HG02642 (cell line): ENCODE results near the gene DNAH7.
"Not testable (repeated sequence)": the region's sequence is repeated elsewhere in the genome, so short reads cannot be mapped to it uniquely, and the experiment has no call there.

Experiments used
- ATAC-seq: cut with Tn5 transposase; IDR thresholded peaks from one replicate; pipeline ENCODE4 v1.9.1; 2021; ENCODE audit warnings: mild to moderate bottlenecking; ENCODE audit not compliant: unreplicated experiment, poor library complexity

Gene DNAH7

DNA sequence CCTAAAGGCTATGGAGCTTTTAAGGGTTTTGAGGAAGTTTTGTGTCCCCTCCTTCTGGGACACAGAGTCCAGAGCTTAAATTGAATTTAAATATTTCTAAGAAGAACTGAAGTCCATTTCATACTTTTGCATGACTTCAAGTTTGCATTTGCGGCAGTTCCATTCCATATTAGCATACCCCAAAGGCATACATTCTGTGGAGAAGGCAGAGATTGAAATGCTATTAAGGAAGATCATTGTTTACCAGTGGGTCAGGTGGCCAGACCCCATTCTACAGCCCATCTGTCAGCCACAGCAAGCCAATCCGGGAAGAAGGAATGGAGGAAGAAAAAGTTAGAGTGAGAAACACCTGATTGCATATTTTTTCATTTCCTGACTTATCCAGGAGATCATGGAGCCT, 75.0 kb downstream of the DNAH7 start:
- no peak for ATAC-seq

DNA sequence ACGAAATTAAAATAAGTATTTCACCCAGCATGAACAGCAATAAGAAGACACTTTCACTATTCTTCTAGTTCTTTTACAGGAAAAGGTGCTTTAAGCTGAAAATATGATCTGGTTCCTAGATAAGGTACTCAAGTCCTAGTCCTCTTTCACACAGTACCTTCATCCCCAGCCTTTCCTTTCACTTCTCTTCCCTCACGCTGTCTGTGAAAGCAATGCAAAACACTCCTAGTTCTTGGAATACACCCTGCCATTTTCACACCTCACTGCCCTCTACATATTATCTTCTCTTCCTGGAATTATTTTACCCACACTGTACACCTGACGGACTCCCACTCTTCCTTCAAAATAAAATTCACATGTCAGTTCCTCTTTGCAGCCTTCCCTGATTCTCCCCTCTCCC, 82.9 kb downstream of the DNAH7 start:
- no peak for ATAC-seq

DNA sequence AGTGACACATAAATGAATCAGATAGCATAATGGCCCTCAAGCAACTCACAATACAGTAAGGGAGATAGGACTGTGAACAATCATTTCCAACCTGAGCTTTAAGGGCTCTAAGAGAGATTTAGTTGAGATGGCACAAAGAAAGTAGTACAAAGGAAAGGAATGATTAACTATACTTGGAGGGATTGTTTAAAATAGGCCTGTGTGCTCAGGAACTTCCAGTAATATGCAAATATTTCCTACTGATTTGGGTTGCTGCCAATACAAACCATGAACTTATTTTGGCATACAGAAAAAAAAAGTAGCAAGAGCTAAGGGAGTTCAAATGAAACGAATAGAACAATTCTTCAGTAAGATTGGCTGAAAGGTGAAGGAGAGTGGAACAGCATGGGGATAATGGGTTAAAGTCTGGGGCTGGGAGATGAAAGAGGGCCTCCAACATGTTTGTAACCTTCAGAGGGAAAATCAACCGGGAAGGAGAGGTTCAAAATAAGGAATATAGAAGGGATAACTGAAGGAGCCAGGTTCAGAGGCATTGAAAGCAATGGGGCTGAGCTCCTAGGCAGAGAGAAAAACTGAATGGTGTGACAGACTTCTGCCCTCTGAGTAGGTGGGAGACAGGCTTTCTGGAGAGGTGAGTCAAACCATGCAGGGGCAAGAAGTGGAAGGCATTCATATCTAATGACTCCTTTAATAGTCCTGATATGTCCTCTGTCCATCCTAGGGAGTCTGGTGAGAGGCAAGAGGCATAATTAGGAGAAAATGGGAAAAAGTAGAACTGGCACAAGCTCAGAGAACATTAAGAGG, 83.5 kb downstream of the DNAH7 start:
- no peak for ATAC-seq

DNA sequence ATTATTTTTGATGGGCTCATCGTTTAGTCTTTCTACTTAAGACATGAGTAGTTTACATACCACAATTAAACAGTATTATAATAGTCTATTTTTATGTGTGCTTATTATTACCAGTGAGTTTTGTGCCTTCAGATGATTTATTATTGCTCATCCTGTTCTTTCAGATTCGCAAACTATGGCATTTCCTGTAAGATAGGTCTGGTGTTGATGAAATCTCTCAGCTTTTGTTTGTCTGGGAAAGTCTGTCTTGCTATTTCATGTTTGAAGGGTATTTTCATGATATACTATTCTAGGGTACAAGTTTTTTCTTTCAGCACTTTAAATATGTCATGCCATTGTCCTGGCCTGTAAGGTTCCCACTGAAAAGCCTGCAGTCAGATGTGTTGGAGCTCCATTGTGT, 101.3 kb downstream of the DNAH7 start:
- no peak for ATAC-seq

DNA sequence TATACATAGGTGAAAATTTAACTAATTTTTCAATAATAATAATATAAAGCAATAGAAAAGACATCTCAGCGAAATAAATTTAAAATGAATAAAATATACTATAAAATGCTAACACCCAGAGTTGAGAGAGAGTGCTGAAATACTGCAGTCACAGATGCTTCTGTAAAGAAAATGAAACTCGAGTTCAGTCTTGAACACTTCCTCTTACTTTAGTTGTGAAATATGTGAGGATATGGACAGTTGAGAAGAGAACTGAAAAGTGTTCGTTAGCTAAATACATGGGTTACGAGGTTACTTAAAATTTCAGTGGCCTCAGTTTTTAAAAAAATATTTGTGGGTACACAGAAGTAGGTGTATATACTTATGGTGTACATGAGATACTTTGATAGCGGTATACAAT, 106.8 kb downstream of the DNAH7 start:
- ATAC-seq: peak; percentile 68

DNA sequence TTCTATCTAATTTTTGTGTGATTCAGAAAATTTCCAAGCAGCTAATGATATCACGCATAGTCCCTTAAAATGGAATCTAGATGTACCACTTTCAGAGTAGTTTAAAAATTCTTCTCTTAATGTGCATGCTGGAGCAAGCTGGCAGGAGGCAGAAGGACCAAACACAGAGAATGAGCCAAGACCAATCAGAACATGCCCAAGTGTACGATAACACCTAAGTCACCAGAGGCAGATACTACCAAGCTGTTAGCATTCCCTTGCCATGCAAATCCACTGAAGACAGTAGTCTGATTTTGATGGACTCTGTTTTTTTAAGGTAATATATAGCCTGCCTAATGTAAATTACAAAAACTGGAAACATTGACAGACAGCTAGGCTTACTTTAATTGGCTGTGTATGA, 109.3 kb downstream of the DNAH7 start:
- no peak for ATAC-seq

DNA sequence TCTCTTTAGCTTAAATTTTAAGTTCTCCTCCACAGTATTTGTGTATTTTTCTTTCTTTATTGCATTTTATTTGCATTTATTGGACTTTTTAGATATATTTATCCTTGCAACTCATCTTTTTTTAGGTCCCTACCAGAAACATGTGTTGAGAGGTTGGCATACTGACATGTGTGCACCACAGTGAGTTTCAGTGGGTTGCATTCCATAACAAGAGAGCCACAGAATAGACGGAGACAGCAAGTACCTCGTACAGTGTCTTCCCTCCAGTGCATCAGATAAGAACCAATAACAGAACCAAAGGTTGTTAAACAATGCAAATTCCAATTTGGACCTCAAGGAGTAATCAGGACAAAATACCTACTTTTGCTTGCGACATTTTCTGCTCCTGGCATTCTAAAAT, 111.9 kb downstream of the DNAH7 start:
- ATAC-seq: no peak

DNA sequence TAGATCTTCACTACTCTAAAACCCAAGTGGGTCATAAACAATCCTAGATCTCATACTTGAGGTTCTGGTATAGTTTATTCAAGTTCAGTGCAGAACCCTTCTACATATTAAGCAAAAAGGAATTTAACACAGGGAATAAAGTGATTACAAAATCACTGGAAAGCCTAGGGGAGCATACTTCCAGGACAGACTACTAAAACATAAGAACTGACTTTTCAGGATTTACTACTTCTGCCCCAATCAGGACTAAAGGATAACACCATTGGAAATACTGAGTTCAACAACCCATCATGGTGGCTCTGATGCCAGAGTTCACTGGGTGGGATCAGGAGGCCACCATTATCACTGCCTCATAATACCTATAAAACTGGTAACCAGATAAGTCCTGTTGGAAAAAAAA, 123.6 kb downstream of the DNAH7 start:
- no peak for ATAC-seq

DNA sequence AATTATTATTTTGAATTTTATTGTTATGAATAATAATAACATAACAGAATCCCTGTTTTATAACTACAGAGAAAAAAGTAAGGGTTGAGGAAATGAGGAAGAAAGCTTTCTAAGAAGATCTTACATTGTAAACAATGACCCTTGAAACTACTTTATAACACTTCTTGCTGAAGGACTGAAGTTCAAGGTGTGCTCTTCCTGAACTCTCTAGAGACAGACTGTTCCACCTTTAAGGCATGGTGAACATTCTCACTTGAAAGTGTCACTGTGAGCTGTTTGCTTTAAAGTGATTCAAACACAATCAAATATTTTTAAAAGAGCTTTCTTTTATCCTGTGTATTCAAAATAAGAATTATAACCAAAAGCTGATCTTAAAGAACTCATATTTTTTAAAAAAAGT, 131.5 kb downstream of the DNAH7 start:
- ATAC-seq: no peak

DNA sequence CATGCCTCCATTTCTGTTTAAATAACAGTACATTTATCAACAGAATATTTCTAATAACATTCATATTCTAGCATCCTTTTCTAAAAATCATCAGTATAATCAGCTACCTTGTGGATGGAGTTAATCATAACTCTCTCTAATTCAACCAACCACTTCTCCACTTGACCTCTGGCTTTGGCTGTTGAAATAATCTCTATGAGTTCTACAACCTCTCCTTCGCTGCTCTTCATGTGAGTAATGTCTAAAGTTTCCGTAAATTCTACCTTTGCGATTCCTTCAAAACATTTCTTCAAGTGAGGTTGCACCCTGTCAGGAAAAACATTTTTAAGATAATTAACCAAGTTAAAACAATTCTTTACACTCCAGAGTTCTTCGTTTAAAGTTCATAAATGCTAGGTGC, 134.2 kb downstream of the DNAH7 start:
- no peak for ATAC-seq

DNA sequence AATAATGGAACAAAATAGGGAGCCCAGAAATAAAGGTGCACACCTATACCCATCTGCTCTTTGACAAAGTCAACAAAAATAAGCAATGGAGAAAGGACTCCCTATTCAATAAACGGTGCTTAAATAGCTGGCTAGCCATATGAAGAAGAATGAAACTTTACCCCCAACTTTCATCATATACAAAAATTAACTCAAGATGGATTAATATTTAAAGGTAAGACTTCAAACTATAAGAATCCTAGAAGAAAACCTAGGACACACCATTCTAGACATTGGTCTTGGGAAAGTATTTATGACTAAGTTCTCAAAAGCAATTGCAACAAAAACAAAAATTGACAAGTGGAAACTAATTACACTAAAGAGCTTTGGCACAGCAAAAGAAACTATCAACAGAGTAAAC, 139.1 kb downstream of the DNAH7 start:
- no peak for ATAC-seq

DNA sequence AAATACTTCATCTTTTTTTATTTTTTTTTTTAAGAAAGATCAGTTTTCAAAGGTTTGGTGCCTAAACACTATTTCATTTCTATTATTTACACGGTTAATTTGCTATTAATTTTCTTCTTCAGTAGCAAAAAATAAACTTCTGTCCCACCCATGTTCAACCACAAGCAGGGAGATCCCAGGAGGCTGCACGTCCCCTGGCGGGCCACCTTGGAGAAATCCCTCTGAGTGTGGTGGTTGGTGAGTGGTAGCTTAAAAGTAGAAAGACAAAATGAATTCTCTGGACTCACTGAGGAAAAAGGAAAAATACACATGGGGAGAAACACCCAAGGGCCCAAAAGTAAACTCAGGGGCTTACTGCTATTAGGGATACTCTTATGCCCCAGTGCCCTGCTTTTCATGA, 143.5 kb downstream of the DNAH7 start:
- ATAC-seq: no peak

DNA sequence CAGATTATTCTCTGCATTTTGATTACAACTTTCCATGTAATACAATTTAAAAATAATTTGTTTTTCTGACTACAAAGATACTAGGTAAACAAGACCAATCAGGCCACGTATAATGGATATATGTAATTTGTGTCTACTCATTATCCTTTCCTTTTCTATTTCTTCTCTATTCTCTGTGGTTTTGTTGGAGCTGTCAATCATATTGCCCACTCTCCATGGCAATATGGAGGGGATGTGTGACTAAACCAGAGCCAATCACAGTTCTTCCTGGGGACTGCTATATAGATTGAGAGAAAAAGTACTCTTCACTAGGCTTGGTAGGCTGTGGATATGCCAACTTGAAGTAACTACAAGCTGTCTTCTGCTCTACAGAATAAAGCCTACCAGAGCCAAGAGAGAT, 144.7 kb downstream of the DNAH7 start:
- ATAC-seq: no peak

DNA sequence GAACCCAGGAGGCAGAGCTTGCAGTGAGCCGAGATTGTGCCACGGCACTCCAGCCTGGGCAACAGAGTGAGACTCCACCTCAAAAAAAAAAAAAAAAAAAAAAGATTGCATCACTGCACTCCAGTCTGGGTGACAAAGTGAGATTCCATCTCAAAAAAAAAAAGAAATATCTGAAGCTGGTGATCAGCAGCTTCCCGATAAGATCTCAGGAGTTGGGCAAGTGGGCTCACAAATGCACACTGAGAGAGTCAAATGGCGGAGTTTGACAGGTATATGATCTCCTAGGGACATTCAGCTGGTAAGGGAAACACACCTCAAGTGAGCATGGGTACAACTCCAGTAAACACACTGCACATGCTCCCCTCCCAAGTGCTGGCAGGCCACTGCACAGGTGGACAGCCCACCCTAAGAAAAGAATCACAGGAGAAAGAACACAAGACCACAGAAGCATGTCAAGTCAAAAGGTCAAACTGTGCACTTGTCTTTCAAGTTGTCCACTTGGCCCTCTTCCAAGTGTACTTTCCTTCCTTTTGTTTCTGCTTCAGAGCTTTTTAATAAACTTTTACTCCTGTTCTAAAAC, 151.5 kb downstream of the DNAH7 start:
- ATAC-seq: not testable (repeated sequence)

DNA sequence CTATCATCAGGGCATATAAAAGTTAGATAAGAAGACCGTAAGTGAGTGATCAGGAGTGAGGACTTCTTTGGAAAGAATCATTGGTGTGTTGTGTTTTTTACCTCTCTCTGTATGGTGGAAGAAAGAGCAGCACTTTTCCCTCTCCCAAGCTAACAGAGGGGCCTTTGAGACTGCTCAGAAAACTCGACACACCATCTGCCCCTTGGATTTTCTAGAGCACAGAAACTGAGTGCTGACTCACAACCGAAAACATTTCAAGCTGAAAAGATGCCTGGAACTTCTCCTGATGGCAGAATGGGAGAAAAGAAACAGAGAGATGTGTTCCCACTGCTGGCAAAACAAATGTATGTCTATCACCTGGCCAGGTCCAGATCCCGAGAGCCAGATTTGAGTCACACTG, 156.6 kb downstream of the DNAH7 start:
- ATAC-seq: no peak

DNA sequence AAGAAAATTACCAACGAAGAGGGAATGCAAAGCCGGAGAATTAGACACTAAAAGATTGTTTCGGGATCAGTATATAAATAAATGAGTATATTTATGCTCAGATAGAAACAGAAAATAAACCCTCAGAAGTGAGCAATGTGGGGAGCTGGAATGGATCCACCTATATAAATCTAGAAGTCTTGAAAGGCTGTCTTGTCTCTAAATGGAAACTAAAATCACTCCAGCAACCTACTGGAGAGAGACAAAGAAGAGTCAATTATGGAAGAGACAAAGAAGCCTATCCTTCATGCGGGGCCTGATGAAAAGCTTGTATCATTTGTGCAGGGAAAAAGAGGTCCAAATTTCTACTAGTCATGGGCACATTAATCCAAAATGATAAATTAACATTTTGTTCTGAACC, 158.1 kb downstream of the DNAH7 start:
- no peak for ATAC-seq

DNA sequence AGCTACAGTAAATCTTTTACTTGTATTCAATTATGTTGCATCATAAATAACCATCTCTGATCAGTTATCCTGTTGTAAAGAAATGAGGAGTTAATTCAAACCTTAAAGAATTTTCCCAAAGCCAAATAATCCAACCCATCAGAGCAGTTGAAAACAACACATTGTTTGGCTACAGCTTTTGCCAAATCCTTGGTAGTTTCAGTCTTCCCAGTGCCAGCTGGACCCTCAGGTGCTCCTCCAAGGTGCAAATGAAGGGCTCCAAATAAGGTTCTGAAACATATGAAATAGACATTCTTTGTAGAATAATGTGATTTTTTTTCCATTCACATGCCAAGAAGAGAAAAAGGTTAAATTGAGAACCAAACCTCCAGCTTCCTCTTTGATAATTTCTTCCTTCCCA, 158.7 kb downstream of the DNAH7 start:
- no peak for ATAC-seq

DNA sequence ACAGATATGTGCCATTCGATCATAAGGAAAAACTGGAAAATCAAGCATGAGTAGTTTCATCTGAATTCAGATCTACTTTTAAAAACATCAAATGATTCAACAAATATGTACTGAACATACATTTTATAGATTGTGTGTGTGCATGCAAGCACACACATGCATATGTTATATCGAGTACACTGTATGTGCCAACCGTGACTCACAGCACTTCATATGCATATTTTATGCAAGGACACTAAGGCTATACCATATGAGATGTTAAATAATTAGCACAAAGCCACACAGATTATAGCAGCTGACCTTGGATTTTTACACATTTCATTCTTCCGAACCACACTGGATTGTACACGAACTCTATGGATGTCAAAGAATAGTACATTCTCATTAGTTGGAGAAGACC, 161.2 kb downstream of the DNAH7 start:
- no peak for ATAC-seq

DNA sequence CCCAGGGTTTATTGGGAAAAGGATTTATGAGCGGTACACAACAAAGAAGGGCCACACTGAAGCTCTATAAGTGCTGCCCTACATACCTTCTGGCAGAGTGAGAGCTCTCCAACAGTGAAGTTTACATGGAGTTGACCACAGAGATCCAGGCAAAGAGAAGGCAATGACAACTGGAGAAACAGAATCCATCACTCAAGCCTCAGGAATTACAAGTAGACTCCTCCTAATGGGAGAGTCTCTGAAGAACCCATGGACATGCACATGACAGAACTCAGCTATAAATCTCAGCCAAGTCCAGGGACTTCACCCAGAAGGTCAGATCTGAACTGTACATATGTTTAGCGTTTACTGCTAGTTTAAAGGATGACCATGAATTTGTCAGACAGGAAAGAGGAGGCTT, 164.7 kb downstream of the DNAH7 start:
- ATAC-seq: no peak

DNA sequence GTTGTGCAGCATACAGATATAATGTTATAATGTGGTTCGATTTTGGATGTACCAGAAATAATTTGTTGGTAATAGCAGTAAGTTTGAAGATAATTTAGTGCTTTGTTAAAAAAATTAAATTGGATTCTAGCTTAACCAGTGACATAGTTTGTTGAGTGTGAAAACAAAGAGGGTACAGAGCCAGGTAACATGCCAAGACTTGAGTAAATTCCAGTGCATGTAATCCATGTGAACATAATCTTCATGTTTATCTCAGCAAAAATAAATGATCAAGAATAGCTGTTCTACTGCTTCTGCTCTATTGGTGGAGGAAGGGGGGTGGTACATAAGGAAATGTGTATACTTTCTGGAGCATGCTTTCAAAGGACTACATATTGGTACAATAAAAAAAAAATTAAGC, 165.8 kb downstream of the DNAH7 start:
- no peak for ATAC-seq

DNA sequence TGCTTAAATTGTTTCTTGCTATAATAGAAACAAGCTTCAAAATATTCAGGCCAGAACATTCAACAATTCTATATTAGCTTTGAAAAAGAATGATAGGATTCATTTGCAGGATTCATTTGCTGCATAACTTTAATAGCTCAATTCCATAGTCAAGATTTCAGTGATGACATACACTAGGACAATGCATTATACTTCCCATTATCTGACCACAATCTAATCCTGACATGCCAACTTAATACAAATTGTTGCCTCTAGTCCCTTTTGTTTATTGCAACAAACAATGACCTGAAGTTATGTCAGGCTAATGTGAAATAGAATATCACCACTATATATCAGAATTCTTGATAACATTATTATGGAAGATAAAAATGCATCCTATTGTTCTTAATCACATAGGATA, 169.4 kb downstream of the DNAH7 start:
- ATAC-seq: no peak

DNA sequence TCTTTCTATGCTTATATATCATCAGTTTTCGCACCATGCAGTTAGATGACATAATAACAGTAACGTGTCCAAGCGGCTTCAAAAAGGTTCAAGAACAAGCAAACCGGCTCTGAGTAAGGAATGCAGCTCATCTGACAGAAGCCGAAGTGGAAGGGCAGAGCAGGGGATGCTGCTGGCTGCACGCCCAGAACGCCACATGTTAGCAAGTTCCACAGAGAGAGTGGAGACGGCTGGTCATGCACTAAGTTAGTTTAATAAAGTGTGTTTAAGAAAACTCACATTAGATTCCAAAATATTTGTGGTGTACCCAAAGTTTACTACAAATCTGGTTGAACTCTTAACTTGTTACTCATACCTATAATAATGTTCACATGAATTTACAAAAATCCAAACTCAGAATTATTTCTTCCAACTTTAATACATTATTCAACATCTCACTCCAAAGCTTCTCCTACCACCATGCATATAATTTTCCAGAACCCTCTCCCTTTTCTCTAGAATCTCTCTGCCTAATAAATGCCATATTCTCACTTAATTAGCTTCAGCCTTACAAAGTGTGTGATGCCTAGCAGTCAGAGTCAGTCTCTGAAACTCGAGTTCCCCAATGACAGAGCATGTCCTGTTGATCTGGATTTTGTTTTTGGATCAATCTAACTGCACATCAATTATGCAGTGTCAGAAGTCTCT, 170.0 kb downstream of the DNAH7 start:
- no peak for ATAC-seq
